Measurements from ENCODE around the gene COX10.
"Not testable (repeated sequence)": the region's sequence is repeated elsewhere in the genome, so short reads cannot be mapped to it uniquely, and the experiment has no call there.

The COX10 gene

DNA sequence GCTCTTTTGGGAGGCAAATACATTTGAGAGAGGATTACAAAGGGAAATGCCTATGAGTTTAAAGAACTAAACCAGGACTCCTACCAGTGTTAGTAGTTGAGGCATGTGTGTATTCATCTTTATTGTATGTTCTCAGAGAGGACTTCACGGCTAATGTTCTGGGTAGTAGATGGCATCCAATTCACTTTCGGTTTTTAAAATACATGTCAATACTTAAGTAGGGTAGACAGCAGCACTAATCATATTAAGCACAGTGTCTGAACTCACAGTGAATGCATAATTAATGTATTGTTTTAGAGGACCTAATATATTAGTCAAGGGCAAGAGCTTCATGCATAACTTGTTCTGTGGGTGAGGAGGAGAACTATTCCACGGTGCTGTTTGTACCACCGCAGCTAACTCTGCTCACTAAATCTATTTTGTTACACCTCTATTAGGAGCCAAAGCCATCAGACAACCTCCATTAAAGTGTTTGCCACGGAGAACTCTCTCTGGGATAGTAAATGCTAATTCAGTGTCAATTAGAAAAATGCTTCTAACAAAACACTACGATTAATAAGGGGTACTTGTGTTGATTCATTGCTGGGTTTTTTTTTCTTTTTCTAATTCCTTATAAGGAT is 56.3 kb downstream of the COX10 start:
- DNase-seq: no peak

DNA sequence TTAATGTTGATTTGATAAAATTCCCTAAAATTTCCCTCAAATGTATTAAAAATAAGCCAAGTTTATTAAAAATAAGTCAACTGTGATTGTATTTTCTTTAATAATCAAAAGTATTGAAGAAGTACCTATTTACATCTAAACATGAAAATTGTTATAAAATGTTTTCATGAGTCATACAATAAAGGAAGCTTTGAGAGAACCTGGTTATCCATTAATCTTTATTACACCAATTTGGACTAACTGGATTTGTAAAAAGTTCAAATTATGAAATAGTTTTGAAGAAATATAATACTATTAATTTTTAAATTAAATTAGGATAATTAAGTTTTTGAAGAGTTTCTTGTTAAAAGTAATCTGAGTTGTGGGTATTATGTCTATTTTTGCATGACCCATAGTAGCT is 63.8 kb downstream of the COX10 start:
- no peak for DNase-seq

DNA sequence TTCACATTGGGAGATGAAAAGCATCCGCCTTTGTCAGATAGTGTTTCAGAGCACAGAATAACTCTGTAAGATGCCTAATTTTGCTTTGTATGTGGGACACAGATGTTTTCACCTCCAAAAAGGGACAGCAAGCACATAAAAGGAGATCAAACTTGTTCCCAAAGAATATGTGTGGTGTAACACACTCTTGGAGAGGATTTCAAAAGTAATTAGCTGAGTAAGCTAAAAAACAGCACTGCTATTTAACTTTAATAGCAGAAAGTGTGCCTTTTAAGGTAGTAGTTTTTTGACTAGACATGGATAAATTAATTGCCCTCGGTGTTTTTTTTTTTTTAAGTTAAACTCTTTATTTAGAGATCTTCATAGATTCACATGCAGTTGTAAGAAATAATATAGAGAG is 65.2 kb downstream of the COX10 start:
- DNase-seq: no peak

DNA sequence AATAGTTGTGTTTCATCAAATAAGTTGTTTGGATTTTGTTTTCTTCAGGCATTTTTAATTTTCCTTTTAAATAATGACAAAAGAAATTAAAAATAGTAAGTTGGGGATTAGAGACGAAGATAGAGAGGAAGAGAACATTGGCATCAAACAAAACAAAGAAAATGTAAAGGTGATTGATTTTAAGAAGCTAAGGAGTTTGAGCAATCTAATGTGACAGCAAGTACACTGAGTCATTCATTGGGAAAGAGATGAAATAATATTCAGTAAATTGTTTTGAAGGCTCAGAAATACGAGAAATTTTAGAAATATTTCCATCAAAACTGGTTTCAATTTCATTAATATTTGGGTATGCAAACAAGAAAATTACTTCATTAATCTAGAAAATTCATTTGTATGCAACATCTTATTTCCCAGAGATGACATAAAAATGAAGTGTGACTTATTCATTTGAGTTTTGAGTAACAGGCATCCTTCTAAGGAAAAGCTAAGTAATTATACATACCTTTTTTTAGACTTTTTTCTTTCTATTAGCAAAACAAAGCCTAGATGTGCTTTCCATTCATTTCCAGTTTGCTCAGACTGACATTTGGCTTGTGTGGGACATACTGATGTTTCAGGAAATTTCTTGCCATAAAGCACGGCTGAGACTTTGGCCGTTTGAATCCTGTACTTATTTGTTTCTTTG is 66.7 kb downstream of the COX10 start:
- no peak for DNase-seq

DNA sequence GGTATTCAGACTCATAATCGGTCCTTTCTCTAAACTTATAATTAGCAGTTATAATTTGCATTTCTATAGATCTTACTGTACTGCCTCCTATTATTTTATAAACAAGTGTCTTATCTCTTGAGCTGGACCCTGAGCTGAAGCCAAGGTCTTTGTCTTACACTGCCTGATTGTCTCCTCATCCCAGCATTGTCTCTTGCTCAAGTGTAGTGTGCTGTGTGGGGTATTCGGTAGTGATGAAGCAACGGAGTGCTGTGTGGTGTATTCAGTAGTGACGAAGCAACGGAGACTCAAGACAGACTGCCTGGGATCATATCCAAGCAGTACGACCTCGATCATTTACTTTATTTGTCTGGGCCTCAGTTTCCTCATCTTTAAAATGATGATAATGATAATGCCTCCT is 69.3 kb downstream of the COX10 start:
- no peak for DNase-seq

DNA sequence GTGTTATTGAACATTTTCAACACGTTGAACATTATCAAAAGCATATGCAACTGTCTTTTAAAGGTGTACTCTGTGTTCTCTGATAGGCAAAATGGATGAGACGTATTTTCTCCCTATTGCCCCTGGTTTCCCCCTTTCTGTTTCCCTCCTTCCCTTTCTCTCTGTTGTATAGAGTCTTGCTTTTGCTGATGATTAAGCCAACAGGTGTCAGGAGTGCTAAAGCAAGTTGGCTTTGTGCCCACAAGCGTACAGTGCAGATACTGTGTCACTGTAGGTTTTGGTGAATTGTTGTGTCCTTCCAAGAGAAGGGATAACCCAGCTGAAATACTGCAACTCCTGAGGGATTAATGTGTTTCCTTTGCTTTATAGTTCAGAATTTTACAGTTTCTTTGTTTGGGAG is 74.4 kb downstream of the COX10 start:
- DNase-seq: no peak

DNA sequence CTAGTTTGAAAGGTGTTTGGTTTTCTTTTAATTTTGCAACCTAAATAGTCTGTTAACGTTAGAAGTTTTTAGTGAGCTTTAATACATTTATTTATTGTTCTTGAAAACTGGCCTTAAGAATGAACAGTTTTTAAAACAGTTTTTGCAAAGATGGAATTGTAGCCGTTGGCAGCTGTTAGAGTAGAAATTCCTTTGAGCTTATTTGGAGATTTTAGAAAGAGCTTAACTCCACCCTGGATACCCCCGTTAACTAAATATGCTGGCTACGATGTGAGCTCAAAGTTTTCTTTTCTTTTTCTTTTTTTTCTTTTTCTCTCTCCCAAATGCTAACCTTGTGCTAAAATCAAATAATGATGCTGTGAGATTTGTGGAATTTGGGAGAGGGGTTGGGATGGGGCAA is 75.2 kb downstream of the COX10 start:
- no peak for DNase-seq

DNA sequence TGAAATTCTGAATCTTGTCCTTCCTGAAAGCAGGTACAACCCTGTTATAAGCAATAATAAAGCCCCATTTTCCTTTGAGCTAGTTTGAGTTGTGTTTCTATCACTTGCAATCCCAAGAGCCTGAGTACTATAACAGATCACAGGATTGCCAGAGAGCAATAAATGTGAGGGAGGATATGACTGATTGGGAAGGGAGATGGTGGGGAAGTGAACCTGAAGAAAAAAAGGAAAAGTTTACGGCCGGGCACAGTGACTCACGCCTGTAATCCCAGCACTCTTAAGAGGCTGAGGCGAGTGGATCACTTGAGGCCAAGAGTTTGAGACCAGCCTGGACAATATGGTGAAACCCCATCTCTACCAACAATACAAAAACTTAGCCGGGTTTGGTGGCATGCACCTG is 80.4 kb downstream of the COX10 start:
- DNase-seq: no peak

DNA sequence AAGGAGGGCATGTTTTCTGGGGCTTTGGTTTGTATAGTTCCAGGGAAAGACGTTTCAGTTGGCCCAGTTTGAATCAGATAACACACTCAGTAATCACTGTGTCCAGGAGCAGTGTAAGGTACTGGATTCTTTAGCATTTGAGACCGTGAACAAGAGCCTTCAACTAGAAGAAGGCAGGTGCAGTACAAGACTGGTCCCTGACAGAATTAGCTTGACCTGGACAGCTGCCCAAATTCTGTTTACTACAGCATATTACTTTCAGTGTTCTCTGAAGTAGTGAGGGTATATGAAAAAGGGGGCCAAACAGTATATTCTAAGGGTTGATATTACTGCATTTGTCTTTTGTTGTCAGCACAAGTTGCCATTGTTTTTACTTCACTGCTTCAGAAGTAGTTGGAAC is 81.3 kb downstream of the COX10 start:
- DNase-seq: no peak

DNA sequence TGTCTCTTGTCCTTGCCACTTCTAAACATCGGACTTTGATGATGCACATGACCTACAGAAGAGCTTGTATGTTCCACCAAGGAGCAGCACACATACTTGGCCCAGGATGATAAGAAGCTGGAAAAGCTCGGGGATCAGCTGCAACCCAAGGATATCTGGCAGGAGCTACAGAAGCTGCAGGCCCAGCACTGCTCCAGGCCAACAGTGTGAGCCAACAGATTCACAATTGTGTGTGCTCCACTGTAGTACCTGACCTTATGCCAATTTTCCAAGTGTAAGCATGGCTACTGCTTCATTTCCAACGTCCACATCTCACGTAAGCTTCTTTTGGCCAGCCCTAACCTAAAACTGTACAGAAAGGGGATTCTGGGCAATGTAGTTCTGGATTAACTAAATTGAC is 83.4 kb downstream of the COX10 start:
- DNase-seq: no peak

DNA sequence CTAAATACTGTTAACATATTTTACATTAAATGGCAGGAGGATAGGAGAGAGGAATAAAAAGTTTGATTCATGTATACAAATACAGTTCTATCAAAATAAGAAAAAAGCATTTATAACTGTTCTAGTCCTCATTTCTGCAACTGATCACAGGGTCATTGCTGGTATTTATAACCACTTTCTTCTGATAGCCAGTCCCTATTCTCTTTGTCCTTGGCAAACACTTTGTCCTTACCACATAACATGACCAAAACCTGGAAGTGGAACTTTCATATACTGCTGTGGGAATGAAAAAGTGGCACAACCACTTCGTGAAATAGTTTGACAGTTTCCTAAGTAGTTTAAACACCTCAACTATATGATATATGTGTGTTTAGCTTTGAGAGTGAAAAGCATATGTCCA is 84.1 kb downstream of the COX10 start:
- no peak for DNase-seq

DNA sequence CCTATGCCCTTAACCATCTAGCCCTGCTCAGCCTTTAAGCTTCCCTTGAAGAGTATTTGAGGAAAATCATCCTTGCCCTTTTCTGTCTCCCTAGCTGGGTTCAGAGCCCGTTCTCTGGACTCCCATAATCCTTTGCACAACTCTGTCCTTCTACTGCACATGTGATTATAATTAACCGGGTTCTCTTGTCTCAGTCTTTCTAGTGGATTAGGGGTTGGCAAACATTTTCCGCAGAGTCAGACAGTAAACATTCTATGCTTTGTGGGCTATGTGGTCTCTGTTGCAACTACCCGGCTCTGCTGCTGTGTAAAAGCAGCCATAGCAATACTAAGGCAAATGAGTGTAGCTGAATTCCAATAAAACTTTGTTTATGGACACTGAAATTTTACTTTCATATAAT is 87.4 kb downstream of the COX10 start:
- DNase-seq: no peak

DNA sequence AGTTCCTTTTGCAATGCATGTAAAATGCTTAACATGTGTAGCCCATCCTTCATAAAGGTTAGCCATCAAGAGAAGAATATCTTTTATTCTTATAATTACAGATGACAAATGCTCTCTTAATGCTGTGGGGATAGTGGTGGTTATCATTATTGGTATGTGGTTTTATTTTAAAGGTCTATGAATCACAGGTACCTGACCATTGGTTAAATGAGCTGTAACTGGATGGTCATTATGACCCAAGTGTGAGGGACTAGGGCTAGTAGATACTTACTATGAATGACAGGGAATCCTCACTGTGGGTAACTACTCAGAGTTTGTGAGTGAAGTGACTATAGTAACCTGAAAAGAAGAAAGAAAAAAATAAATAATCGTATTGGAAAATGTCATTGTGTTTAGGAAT is 88.5 kb downstream of the COX10 start:
- DNase-seq: no peak

DNA sequence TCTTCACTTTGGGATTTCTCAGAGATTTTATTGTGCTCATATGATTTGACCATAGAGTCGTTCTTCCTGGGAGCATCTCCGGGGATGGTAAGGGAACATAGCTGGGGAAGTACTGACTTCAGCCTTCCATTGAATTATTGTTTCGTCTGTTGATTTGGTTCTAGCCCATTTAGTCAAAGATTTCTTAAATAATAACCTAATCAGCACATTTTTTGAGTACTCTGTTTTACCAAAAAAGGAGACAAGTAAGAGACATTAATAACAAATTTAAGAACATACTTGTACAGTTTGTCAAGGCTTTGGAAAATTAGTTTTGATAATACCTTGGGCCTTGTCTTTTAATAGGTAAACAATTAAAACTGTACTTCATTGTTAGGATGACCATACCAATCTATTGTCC is 89.4 kb downstream of the COX10 start:
- no peak for DNase-seq

DNA sequence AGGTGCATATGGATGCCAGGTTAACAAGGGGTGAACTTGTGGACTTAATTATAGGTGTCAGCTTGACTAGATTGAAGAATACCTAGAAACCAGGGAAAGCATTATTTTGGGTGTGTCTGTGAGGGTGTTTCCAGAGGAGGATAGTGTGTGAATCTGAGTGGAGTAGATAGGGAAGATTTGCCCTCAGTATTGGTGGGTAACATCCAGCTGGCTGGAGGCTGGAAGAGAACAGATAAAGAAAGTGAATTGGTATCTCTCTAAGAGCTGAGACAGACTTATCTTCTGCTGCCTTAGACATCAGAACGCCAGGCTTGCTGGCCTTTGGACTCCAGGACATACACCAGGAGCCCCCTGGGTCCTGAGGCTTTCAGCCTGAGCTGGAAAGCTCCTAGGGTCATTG is 92.1 kb downstream of the COX10 start:
- DNase-seq: no peak

DNA sequence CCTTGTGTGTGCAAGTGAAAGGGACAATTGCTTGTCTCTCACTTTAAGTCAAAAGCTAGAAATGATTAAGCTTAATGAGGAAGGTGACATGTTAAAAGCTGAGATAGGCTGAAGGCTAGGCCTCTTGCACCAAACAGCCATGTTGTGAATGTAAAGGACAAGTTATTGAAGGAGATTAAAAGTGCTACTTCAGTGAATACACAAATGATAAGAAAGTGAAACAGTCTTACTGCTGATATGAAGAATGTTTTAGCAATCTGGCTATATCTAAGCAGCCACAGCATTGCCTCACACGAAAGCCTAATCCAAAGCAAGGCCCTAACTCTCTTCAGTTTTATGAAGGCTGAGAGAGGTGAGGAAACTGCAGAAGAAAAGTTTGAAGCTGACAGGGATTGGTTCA is 96.3 kb downstream of the COX10 start:
- no peak for DNase-seq

DNA sequence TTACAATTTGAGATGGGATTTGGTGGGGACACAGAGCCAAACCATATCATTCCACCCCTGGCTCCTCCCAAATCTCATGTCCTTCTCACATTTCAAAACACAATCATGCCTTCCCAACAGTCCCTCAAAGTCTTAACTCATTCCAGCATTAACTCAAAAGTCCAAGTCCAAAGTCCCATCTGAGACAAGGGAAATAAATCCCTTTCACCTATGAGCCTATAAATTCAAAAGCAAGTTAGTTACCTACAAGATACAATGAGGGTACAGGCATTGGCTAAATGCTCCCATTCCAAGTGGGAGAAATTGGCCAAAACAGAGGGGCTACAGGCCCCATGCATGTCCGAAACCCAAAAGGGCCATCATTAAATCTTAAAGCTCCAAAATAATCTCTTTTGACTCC is 98.5 kb downstream of the COX10 start:
- DNase-seq: not testable (repeated sequence)

DNA sequence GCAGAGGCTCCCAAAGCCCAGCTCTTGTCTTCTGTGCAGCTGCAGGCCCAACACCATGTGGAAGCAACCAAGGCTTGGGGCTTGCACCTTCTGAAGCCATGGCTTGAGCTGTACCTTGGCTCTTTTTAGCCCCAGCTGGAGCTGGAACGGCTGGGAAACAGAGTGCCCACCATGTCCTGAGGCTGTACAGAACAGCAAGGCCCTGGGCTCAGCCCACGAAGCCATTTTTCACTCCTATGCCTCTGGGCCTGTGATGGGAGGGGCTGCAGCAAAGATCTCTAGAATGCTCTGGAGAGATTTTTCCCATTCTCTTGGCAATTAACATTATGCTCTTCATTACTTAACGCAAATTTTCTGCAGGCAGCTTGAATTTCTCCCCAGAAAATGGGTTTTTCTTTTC is 99.3 kb downstream of the COX10 start:
- DNase-seq: no peak

DNA sequence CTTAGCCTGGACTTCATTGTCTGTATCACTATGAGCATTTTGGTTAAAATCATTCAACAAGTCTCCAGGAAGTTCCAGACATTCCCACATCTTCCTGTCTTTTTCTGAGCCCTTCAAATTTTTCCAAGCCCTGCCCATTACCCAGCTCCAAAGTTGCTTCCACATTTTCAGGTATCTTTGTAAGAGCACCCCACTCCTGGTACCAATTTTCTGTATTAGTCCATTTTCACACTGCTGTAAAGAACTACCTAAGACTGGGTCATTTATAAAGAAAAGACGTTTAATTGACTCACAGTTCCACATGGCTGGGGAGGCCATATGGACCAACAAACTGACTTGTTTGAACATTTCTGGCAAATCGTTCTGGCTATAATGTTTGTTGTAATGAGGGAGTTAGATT is 100.0 kb downstream of the COX10 start:
- DNase-seq: no peak

DNA sequence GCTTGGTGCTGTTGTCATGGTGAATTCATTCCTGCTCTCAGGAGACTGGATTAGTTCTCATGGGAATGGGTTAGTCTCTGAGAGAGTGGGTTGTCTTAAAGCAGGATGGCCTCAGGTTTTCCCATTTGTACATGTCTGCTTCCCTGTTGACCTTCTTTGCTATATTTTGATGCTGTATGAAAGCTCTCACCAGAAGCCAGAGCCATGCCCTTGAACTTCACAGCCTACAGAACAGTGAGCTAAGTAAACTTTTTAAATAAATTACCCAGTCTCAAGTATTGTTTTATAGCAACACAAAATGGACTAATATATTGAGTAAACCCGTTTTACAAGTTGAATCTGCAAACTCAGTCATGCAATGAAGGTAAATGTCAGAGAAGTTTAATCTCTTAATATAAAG is 100.6 kb downstream of the COX10 start:
- DNase-seq: no peak

DNA sequence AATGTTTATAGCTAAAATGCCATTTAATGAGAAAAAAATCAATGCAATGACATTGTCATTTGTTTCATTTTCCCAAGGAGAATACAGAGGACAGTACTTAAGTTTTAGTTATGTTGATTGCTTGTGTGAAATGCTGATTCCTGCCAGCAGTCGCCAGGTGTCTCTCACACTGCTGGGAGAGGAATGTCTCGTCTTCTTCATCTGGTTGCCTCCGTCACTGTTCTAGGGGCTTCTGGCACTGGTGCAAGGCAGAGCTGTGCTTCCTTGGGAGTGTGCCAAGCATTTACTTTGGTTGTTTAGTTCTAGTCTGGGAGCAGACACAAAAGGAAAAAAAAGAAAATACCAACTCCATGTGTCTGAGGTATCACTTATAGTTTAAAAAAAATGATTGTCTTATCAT is 107.7 kb downstream of the COX10 start:
- not testable (repeated sequence) for DNase-seq

DNA sequence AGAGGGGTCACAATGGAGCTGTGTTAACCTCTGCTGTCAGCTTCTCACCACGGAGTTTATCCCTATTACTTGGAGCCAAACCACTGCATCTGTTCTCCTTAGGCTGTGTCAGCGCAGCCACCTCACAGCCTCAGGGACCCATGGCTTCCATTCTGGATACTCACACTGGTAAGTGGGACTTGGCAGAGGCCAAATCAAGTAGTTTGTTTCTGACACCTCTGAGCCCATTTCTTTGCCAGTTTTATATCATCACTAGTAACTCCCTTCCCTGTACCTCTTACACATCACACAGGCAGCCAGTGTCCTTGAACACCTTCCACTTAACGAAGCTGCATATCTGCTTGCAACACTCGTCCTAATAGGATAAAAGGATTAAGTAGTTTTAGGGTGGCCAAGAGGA is 108.5 kb downstream of the COX10 start:
- DNase-seq: not testable (repeated sequence)

DNA sequence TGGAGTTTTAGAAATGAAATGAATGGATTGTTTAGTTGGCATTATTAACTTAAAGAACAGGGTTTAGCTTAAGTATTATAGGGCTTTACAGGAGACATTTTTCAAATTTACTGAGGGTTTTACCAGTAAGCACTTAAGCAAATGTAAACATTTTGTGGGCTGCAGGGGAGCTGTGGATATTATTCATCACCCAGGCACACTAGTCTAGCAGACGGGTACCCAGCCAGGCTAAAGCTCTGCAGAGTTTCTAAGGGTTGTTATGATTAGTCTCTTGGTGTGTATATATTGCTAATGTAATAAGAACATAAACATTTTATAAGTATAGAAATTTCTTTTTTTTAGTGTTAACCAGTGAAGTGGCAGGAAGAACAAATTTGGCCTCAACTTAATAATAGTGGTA is 110.6 kb downstream of the COX10 start:
- DNase-seq: not testable (repeated sequence)

DNA sequence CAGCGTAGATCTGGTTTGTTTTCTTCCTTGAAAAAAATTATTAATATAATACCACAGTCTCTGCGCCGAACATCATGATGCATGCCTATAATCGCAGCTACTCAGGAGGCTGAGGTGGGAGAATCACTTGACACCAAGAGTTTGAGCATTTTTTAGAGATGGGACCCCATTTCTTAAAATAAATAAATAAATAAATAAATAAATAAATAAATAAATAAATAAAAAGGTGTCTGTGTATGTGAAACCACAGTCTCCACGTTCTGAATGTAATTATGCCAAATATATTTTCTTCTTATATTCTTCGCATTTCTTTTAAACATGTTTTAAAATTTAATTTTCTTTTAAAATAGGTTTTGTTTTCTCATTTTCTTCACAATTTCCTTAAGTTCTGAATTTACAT is 112.8 kb downstream of the COX10 start:
- not testable (repeated sequence) for DNase-seq

DNA sequence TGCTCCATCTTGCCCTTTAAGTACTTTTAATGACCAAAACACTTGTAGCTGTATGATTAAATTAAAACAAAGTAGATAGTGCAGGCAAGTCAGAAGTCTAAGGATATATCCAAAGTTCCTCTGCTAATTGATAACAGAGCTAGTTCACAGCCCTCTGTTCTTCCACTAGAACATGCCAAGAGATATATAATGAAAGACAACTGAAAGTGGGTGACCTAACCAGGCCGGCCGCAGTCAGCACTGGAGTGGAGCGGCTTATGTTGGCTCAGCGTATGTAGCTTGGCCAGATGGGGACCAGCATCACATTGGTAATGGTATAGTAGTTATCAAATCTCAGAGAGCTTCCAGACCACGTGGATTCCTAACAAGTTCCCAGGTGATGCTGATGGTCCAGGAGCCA is 115.2 kb downstream of the COX10 start:
- not testable (repeated sequence) for DNase-seq
